OCI-LY3 (cell line): ENCODE results near the gene MROH2B.

Source experiments
- EZH2phosphoT487 ChIP-seq: fragments of 200-600 bp; shearing (Covaris generic); IDR thresholded peaks from 2 replicates; pipeline ENCODE4 v1.6.1; 2018; ENCODE audit warnings: antibody characterized with exemption, mixed run types, low read depth
- TF ChIP-seq, protein P1 (sequence below): fragments of 200-600, 300-600 bp; sonication (generic); IDR thresholded peaks from 2 replicates; pipeline ENCODE4 v1.5.1; 2014; ENCODE audit warnings: antibody characterized with exemption, low read length, low read depth

DNA sequence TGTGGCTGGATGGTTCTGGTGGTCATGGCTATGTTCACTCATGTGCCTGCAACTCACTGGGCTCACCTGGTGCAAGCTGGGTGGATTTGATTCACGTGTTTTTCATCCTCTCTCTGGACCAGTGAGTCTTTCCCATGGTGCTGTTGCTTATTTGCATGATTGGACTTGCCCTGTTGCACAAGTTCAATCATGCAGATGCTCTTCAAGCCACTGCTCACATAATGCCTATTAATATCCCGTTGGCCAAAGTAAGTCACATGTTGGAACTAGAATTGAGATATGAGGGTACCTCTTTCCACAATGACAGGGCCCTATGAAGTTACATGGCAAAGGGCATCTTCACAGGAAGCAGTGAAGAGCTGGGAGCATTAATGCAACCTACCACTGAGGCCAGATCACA is 26.5 kb upstream of the MROH2B start:
- TF ChIP-seq, protein P1, sequence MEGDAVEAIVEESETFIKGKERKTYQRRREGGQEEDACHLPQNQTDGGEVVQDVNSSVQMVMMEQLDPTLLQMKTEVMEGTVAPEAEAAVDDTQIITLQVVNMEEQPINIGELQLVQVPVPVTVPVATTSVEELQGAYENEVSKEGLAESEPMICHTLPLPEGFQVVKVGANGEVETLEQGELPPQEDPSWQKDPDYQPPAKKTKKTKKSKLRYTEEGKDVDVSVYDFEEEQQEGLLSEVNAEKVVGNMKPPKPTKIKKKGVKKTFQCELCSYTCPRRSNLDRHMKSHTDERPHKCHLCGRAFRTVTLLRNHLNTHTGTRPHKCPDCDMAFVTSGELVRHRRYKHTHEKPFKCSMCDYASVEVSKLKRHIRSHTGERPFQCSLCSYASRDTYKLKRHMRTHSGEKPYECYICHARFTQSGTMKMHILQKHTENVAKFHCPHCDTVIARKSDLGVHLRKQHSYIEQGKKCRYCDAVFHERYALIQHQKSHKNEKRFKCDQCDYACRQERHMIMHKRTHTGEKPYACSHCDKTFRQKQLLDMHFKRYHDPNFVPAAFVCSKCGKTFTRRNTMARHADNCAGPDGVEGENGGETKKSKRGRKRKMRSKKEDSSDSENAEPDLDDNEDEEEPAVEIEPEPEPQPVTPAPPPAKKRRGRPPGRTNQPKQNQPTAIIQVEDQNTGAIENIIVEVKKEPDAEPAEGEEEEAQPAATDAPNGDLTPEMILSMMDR = no peak
- no peak for TF ChIP-seq EZH2phosphoT487
